A549 (cell line): Measurements from ENCODE around the gene KCNAB1. TPM values are rescaled to one million over a fixed set of nuclear protein-coding genes. Genes with fewer than 3 reads are reported as not detected.

Experiments used
- ATAC-seq, 2 experiments: fragments of 200-7000 bp in 1 of 2; fragments of >200 bp in 1 of 2; cut with Nextera tagmentation in 1 of 2; cut with Tn5 transposase in 1 of 2; 3 replicates each; pipeline versions ENCODE4 v1.8.0 to v1.9.1; 2018 to 2020; ENCODE audit warnings: mild to moderate bottlenecking in 1 of 2, moderate library complexity in 1 of 2
- CTCF ChIA-PET: fragments of 300-600 bp; sonication (Branson Sonifier 250); formaldehyde crosslinking; extraction: SDS; loops from one replicate; lab custom pipeline; 2021; ENCODE audit warnings: antibody characterized with exemption, inconsistent platforms; lab: Yijun Ruan, JAX
- POLR2A ChIA-PET: fragments of 350-600 bp; formaldehyde crosslinking; extraction: SDS; loops from one replicate; lab custom pipeline; 2021; ENCODE audit warnings: antibody characterized with exemption, inconsistent platforms; lab: Yijun Ruan, JAX
- DNase-seq, 2 experiments: peaks; one replicate each; pipeline versions ENCODE4 v3.0.0 to v3.0.0-alpha.2; 2011 to 2016; ENCODE audit warnings: low read depth in 1 of 2, low spot score in 1 of 2
- FAIRE-seq: peaks from 2 replicates; lab custom pipeline; 2011; peaks lifted over from hg19 to GRCh38; lab: Jason Lieb, UNC
- H3K27ac ChIP-seq, 2 experiments: fragments of >200 bp; sonication (Bioruptor Twin); formaldehyde crosslinking; 3 replicates each; pipeline ENCODE4 v1.5.1; 2016 to 2017
- H3K4me1 ChIP-seq: fragments of >200 bp; sonication (Bioruptor Twin); formaldehyde crosslinking; 3 replicates; pipeline ENCODE4 v1.6.1; 2016
- H3K4me2 ChIP-seq: fragments of >200 bp; sonication (Bioruptor Twin); formaldehyde crosslinking; 3 replicates; pipeline ENCODE4 v1.6.1; 2016
- H3K4me3 ChIP-seq: fragments of >200 bp; sonication (Bioruptor Twin); formaldehyde crosslinking; 3 replicates; pipeline ENCODE4 v1.5.1; 2016
- H3K9me3 ChIP-seq: fragments of >200 bp; sonication (Bioruptor Twin); formaldehyde crosslinking; 3 replicates; pipeline ENCODE4 v1.6.1; 2016
- CBX2 ChIP-seq: fragments of 200-600 bp; sonication (generic); IDR thresholded peaks from 2 replicates; pipeline ENCODE4 v1.6.1; 2016; ENCODE audit warnings: low read depth, mild to moderate bottlenecking, borderline replicate concordance
- CEBPB ChIP-seq, 2 experiments: fragments of >200 bp in 1 of 2; sonication (Bioruptor Twin) in 1 of 2; formaldehyde crosslinking in 1 of 2; IDR thresholded peaks; 2 replicates each; pipeline ENCODE4 v1.6.1; 2012 to 2016
- CHD2 ChIP-seq: fragments of 150-350 bp; IDR thresholded peaks from 2 replicates; pipeline ENCODE4 v1.6.1; 2014; ENCODE audit warnings: low read length; ENCODE audit not compliant: partially characterized antibody
- CHD4 ChIP-seq: fragments of 200-600 bp; sonication (generic); IDR thresholded peaks from 2 replicates; pipeline ENCODE4 v1.6.1; 2016; ENCODE audit warnings: antibody characterized with exemption, mild to moderate bottlenecking, borderline replicate concordance
- CTCF ChIP-seq: fragments of >200 bp; sonication (Bioruptor Twin); formaldehyde crosslinking; IDR thresholded peaks from 3 replicates; pipeline ENCODE4 v1.5.1; 2016
- EP300 ChIP-seq, 2 experiments: fragments of >200 bp; sonication (Bioruptor Twin); formaldehyde crosslinking; IDR thresholded peaks; 2 replicates in 1 of 2; 3 replicates in 1 of 2; pipeline ENCODE4 v1.6.1; 2016 to 2017
- FOSL2 ChIP-seq, 2 experiments: fragments of 450-650 bp in 1 of 2; fragments of >200 bp in 1 of 2; sonication (Bioruptor Twin) in 1 of 2; formaldehyde crosslinking; IDR thresholded peaks; 2 replicates each; pipeline versions ENCODE4 v1.5.0 to v1.6.1; 2016 to 2020; ENCODE audit warnings: mild to moderate bottlenecking in 1 of 2, moderate library complexity in 1 of 2
- HES2 ChIP-seq: fragments of >200 bp; sonication (Bioruptor Twin); formaldehyde crosslinking; IDR thresholded peaks from 2 replicates; pipeline ENCODE4 v1.6.1; 2016
- HOXB5 ChIP-seq: fragments of 250-450 bp; sonication (Bioruptor Pico); IDR thresholded peaks from 2 replicates; pipeline ENCODE4 v1.5.0; 2020; ENCODE audit warnings: mild to moderate bottlenecking, moderate library complexity
- JUN ChIP-seq, 2 experiments: fragments of >200 bp; sonication (Bioruptor Twin); formaldehyde crosslinking; IDR thresholded peaks; 2 replicates in 1 of 2; 3 replicates in 1 of 2; pipeline ENCODE4 v1.6.1; 2016 to 2017
- MAX ChIP-seq: IDR thresholded peaks from 2 replicates; pipeline ENCODE4 v1.6.1; 2012
- NR3C1 ChIP-seq: fragments of >200 bp; sonication (Bioruptor Twin); formaldehyde crosslinking; IDR thresholded peaks from 3 replicates; pipeline ENCODE4 v1.6.1; 2017
- PHF8 ChIP-seq: fragments of 200-600 bp; sonication (generic); IDR thresholded peaks from 2 replicates; pipeline ENCODE4 v1.6.1; 2016; ENCODE audit warnings: low read depth, mild to moderate bottlenecking, antibody characterized with exemption, moderate library complexity, borderline replicate concordance
- RAD21 ChIP-seq, 2 experiments: fragments of >200 bp in 1 of 2; sonication (Bioruptor Twin) in 1 of 2; formaldehyde crosslinking in 1 of 2; IDR thresholded peaks in 1 of 2; conservative IDR thresholded peaks in 1 of 2; 2 replicates in 1 of 2; 3 replicates in 1 of 2; pipeline ENCODE4 v1.6.1; 2012 to 2018; ENCODE audit warnings: inconsistent platforms in 1 of 2
- RARB ChIP-seq: fragments of 250-450 bp; sonication (Bioruptor Pico); IDR thresholded peaks from 2 replicates; pipeline ENCODE4 v1.8.0; 2021; ENCODE audit warnings: mild to moderate bottlenecking, moderate library complexity
- RFX5 ChIP-seq: fragments of 450-650 bp; IDR thresholded peaks from 2 replicates; pipeline ENCODE4 v1.7.1; 2014; ENCODE audit warnings: antibody characterized with exemption, mild to moderate bottlenecking, moderate library complexity
- TFCP2L1 ChIP-seq: fragments of 250-450 bp; sonication (Bioruptor Pico); IDR thresholded peaks from 2 replicates; pipeline ENCODE4 v1.5.0; 2021; ENCODE audit warnings: mild to moderate bottlenecking
- ZC3H11A ChIP-seq: fragments of 450-650 bp; IDR thresholded peaks from 2 replicates; pipeline ENCODE4 v1.6.1; 2014; ENCODE audit warnings: antibody characterized with exemption, mild to moderate bottlenecking
- ZFP36 ChIP-seq: fragments of 450-650 bp; IDR thresholded peaks from 2 replicates; pipeline ENCODE4 v1.6.1; 2014; ENCODE audit warnings: borderline replicate concordance; ENCODE audit not compliant: partially characterized antibody
- WGBS: methylation state at CpG from one replicate; pipeline ENCODE4 v1.1.6; 2017; ENCODE audit errors: missing lambda C conversion rate; 5-methylcytosine and 5-hydroxymethylcytosine counted together
- polyA plus RNA-seq, 4 experiments: library from polyadenylated mRNA; depleted of rRNA in 3 of 4; stranded (reverse); fragments of >200 nt; fragmentation: RNase III in 1 of 4; extraction: RNeasy Plus Mini Kit Qiagen cat#74134 plus additional on column Dnase treatment in 1 of 4; gene quantifications; 2 replicates in 3 of 4; 3 replicates in 1 of 4; pipeline ENCODE4 v1.2.3, GENCODE V29; 2011 to 2017
- TF ChIP-seq, protein P1 (sequence below): fragments of 150-350 bp; IDR thresholded peaks from 2 replicates; pipeline ENCODE4 v1.6.1; 2014; ENCODE audit warnings: low read depth, mild to moderate bottlenecking, low read length
- TF ChIP-seq, protein P2 (sequence below): fragments of 250-450 bp; sonication (Bioruptor Pico); IDR thresholded peaks from 2 replicates; pipeline ENCODE4 v1.5.0; 2021; ENCODE audit warnings: mild to moderate bottlenecking, moderate library complexity, borderline replicate concordance
- TF ChIP-seq, protein P3 (sequence below): IDR thresholded peaks from 2 replicates; pipeline ENCODE4 v1.6.1; 2012

KCNAB1 gene
- polyA plus RNA-seq, 2 of the 4 experiments (the other 2 are of a cell fraction) = not detected

GRCh38 chr3:156527060-156527459, 406.7 kb downstream of the KCNAB1 start:
- DNase-seq = no peak
- POLR2A ChIA-PET = no interaction called here
- WGBS = 90% methylated on average over 1 of the region's 1 CpG
- no peak overlapping the region for H3K4me3 ChIP-seq
- no peaks in the 10 kb centered on the region for H3K9me3 ChIP-seq
- no peaks in the 10 kb centered on the region for H3K4me1 ChIP-seq
- FAIRE-seq = no peak
- H3K27ac ChIP-seq = no peak overlapping the region
- TF ChIP-seq, protein P1, sequence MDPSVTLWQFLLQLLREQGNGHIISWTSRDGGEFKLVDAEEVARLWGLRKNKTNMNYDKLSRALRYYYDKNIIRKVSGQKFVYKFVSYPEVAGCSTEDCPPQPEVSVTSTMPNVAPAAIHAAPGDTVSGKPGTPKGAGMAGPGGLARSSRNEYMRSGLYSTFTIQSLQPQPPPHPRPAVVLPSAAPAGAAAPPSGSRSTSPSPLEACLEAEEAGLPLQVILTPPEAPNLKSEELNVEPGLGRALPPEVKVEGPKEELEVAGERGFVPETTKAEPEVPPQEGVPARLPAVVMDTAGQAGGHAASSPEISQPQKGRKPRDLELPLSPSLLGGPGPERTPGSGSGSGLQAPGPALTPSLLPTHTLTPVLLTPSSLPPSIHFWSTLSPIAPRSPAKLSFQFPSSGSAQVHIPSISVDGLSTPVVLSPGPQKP = no peak
- TF ChIP-seq RAD21 (conservative IDR thresholded peaks at IDR 0.05 in 1 of 2, IDR thresholded peaks at IDR 0.05 in 1 of 2) = no peak
- TF ChIP-seq, protein P2, sequence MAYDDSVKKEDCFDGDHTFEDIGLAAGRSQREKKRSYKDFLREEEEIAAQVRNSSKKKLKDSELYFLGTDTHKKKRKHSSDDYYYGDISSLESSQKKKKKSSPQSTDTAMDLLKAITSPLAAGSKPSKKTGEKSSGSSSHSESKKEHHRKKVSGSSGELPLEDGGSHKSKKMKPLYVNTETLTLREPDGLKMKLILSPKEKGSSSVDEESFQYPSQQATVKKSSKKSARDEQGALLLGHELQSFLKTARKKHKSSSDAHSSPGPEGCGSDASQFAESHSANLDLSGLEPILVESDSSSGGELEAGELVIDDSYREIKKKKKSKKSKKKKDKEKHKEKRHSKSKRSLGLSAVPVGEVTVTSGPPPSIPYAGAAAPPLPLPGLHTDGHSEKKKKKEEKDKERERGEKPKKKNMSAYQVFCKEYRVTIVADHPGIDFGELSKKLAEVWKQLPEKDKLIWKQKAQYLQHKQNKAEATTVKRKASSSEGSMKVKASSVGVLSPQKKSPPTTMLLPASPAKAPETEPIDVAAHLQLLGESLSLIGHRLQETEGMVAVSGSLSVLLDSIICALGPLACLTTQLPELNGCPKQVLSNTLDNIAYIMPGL (CRISPR knock-in tag) = no peak
- no peak for TF ChIP-seq NR3C1
- TF ChIP-seq PHF8 = no peak
- TF ChIP-seq EP300 (IDR thresholded peaks at IDR 0.05) = no peak
- TF ChIP-seq RARB (CRISPR knock-in tag) = no peak
- CTCF ChIA-PET = interaction anchor here (0.7 to 0.9 kb wide), 5 partner anchors 9 to 611 kb away, joined by 3 to 4 read pairs (median 3); no protein-coding TSS in a partner anchor
- no peak overlapping the region for H3K4me2 ChIP-seq
- no peak for ATAC-seq

DNA sequence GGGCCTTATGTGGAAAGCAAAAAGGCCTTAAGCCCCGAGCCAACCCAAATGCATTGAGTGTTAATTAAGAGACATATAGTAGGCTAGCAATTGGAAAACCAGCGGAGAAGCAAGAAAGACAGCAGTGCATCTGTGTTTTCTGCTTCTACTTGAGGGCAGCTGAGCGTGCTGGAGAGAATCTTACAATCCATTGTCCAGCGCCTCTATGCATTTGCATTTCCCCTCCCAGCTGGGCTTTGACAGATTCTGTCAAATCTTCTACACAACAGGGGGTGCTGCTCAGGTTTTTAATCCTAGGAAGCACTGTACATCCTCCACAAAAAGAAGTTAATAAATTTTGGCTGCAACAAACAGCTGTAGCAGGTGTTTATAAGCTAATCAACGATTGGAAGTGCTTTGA, 410.6 kb downstream of the KCNAB1 start:
- FAIRE-seq (no peak), DNase-seq (no peak)
- Histone ChIP-seq H3K27ac (no peak overlapping the region), H3K4me2 (no peak overlapping the region), H3K4me3 (no peak overlapping the region)
- no peak for TF ChIP-seq PHF8
- no peak for TF ChIP-seq CHD4
- TF ChIP-seq JUN (IDR thresholded peaks at IDR 0.05) = no peak
- no peak for TF ChIP-seq RFX5
- no peak for TF ChIP-seq MAX
- no peak for TF ChIP-seq ZFP36
- TF ChIP-seq CBX2 = no peak
- no peak for TF ChIP-seq CHD2
- TF ChIP-seq CEBPB (IDR thresholded peaks at IDR 0.05) = no peak
- no peak for TF ChIP-seq TFCP2L1
- no peak for TF ChIP-seq EP300 (IDR thresholded peaks at IDR 0.05)
- TF ChIP-seq NR3C1 = no peak
- no peak for TF ChIP-seq FOSL2 (IDR thresholded peaks at IDR 0.05)
- no peak for TF ChIP-seq FOSL2 (CRISPR knock-in tag; IDR thresholded peaks at IDR 0.05)
- no peak for TF ChIP-seq ZC3H11A
- TF ChIP-seq HES2 = no peak
- TF ChIP-seq, protein P3, sequence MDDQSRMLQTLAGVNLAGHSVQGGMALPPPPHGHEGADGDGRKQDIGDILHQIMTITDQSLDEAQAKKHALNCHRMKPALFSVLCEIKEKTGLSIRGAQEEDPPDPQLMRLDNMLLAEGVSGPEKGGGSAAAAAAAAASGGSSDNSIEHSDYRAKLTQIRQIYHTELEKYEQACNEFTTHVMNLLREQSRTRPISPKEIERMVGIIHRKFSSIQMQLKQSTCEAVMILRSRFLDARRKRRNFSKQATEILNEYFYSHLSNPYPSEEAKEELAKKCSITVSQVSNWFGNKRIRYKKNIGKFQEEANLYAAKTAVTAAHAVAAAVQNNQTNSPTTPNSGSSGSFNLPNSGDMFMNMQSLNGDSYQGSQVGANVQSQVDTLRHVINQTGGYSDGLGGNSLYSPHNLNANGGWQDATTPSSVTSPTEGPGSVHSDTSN = no peak
- no peak for TF ChIP-seq HOXB5 (CRISPR knock-in tag)
- no peak for TF ChIP-seq CTCF
- TF ChIP-seq, all 56 proteins: peak for 0
- 92% methylated on average over 5 of the region's 5 CpGs for WGBS
- H3K4me1 ChIP-seq = peaks cover 19% of the 10 kb centered on the region
- H3K9me3 ChIP-seq = no peaks in the 10 kb centered on the region
- ChIA-PET CTCF (interaction anchor here (0.7 to 1.6 kb wide), 5 partner anchors 9 to 606 kb away, joined by 3 to 6 read pairs (median 4); no protein-coding TSS in a partner anchor), POLR2A (no interaction called here)
- no peak for ATAC-seq
